GM12864 (cell line): ENCODE data around the gene GPRASP3.
"Not testable (repeated sequence)": the region's sequence is repeated elsewhere in the genome, so short reads cannot be mapped to it uniquely, and the experiment has no call there.

Experiments
- DNase-seq: peaks from one replicate; pipeline ENCODE4 v3.0.0-alpha.2; 2011; ENCODE audit warnings: low read depth
- H3K4me3 ChIP-seq: 2 replicates; pipeline ENCODE4 v1.5.1; 2011; ENCODE audit warnings: mild to moderate bottlenecking, low read depth, low read length, control low read depth
- CTCF ChIP-seq: IDR thresholded peaks from 2 replicates; pipeline ENCODE4 v1.5.1; 2011; ENCODE audit warnings: low read depth, mild to moderate bottlenecking, moderate library complexity, low read length, control low read depth, inconsistent platforms; ENCODE audit errors: missing control alignments

Gene GPRASP3

GRCh38 chrX:102708900-102709299, 11.6 kb upstream of the GPRASP3 start:
- no peak for TF ChIP-seq CTCF
- no peak overlapping the region for H3K4me3 ChIP-seq
- DNase-seq: no peak

- H3K4me3 ChIP-seq: no peak overlapping the region
- TF ChIP-seq CTCF: no peak
These were observed 8.7 kb upstream of the GPRASP3 start for GRCh38 chrX:102711872-102712215.

GRCh38 chrX:102712216-102712966, 8.2 kb upstream of the GPRASP3 start, which contains the start of gene GPRASP2:
TSS of gene GPRASP2 (plus strand) at chrX:102712448. CDS start at chrX:102714870, 2,422 bp downstream.
- no peak for DNase-seq
- TF ChIP-seq CTCF: no peak
- H3K4me3 ChIP-seq: no peak within 1 kb of the TSS; the same call in 1 of the 2 replicates

More at GRCh38 chrX:102711872-102712215, 8.7 kb upstream of the GPRASP3 start:
- no peak for DNase-seq

GRCh38 chrX:102712981-102713625, 7.4 kb upstream of the GPRASP3 start:
- H3K4me3 ChIP-seq: no peak overlapping the region; the same call in 1 of the 2 replicates
- no peak for DNase-seq
- no peak for TF ChIP-seq CTCF

- no peak overlapping the region for H3K4me3 ChIP-seq
- no peak for DNase-seq
- TF ChIP-seq CTCF: peak; percentile 8
These were observed 5.5 kb upstream of the GPRASP3 start for GRCh38 chrX:102714994-102715393.

- no peak for DNase-seq
- TF ChIP-seq CTCF: no peak
- H3K4me3 ChIP-seq: no peak overlapping the region
These were observed 4.6 kb upstream of the GPRASP3 start for GRCh38 chrX:102715967-102716366.

- peak overlapping the region; percentile 43 for H3K4me3 ChIP-seq
- not testable (repeated sequence) for DNase-seq
These were observed 595 bp downstream of the GPRASP3 start for GRCh38 chrX:102721169-102721506.
